ENCODE results near the gene AGPAT2.

The AGPAT2 gene

DNA sequence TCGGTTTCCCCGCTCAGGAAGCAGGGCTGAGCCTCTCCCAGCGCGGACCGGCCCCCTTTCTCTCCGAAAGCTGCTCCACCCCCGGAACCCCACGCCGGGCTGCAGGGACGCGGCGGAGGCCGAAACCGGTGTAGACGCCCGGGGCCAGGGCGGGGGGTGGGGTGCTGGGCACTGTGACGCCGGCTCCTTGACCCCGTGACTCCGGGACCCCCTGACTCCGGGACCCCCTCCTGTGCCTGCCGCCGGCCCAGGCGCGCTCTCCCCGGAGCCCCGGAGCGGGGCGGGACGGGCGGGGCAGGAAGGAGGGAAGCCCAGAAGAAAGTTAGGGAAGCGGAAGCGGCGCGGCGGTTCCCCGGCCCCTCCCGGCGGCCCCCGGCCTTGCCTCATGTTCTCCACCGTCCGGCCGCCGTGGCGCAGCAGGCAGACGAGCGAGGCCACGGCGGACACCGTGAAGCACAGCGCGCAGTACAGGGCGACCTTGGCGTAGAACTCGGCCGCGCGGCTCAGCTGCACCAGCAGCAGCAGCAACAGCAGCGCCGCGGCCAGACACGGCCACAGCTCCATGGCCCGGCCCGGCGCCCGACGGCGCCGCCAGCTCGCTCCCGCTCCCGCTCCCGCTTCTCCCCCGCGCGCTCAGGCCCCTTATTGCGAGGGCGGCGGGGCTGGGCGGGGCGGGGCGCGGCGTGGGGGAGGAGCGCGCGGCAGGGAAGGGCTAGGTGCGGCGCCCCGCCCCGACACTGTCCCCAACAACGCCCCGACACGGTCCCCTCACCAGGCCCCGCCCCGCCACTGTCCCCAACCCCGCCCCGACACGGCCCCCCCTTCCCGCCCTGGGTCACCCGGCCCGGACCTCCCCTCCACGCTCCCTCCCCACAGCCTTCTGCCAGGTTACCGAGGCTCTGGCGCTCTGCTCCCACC is at the start of gene AGPAT2:
AGPAT2 (minus strand) TSS at position 664 of the 918 bp plus-strand sequence; CDS start at position 564, 100 bp downstream.
- peak in 1 of 2 experiments; percentile 63 for DNase-seq

- no peak for DNase-seq
Measured at GRCh38 chr9:136735812-136736480, 48.7 kb upstream of the AGPAT2 start.

DNA sequence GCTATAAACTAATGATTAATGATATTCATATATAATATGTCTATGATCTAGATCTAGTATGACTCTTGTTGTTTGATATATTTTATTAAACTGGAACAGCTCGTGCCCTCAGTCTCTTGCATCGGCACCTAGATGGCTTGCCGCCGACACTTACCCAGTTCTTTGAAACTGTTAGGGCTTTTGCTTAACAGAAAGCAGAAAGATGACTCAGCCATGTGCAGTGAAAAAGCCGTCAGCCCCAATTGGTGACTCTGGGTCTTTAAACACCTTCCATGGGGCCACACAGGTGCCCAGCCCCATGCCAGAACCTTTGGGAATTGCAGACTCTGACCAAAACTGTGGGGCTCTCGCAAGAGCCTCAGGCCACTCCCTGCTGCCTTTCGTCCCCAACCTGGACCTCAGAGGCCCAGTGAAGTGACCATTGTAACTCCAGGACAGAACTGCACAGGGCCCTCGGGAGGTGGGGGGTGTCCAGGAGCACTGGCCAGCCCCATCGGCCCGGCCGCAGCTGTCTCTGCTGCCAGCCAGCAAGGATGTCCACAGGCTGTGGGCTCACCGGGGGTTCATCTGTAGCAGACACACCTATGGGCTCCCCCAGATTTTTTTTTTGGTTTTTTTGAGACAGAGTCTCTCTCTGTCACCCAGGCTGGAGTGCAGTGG is 47.7 kb upstream of the AGPAT2 start:
- no peak for DNase-seq

- no peak for DNase-seq
Measured at GRCh38 chr9:136733611-136734010, 46.4 kb upstream of the AGPAT2 start.

- DNase-seq, result no peak
Measured at GRCh38 chr9:136732444-136733178, 45.4 kb upstream of the AGPAT2 start.

- DNase-seq, result no peak
Measured at GRCh38 chr9:136729926-136730325, 42.7 kb upstream of the AGPAT2 start.

DNA sequence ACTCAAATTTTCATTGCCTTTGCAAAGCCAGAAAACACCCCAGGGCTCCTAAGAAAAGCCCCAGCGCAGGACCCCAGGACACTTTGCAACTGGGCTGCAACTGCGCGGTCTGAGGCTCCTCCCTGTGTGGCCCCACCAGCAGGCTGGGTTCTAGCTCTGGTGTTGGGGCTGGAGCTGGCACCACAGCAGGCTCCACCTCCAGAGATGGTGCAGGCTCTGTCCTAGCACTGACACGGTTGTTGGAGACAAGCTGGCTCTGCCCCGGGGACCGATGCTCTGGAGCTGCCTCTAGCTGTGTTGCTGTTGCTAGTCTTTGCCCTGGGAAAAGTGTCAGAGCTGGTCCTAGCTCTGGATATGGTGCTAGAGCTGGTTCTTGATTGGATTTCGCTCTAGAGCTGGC is 41.9 kb upstream of the AGPAT2 start:
- DNase-seq, result no peak

DNA sequence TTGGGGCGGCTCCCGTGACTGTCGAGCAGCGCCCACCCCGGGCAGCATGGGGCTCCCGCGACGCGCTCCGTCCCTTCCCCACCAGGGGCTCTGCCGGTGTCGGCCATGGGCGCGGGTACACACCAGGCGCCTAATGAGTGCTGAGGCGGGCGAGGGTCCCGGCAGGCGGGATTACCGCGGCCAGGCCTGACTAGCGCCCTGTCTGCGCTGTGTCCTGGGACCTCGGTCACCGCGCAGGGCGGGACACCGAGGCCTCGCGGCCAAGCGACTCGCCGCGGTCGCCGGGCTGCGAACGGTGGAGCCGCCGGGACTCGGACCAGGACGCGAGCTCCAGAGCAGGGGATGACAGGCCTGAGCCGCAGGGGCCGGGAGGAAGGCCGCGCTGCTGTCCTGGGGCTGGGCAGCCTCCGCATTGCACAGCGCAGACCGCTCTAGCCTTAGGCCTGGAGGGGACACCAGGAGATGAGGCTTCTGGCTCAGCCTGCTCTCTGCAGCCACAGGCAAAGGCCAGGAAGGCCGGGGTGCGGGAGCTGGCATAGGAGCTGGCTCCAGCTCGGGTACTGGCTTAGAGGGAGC is 41.4 kb upstream of the AGPAT2 start:
- no peak for DNase-seq

DNA sequence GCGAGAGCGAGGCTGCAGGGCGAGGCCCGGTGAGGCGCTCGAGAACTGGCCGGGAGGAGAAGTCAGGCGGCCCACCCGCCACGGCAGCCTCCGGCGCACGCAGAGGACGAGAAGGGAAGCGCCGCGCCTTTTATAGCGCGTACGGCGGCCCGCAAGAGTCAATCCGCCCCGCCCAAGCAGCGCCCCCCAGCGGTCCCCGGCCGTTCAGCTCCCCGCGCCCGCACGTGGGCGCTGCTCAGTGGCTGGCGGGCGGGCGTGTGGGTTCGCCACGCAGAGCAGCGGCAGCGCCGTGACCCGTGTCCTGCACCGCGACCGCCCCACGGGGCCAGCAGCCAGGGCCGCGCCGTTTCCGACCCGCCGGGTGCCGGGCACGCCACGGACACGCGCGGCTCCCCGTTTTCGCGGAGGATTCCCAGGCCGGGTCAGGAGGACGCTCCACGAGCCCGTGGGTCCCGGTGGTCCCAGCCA is 40.9 kb upstream of the AGPAT2 start:
- peak; percentile 18 to 80 for DNase-seq

DNA sequence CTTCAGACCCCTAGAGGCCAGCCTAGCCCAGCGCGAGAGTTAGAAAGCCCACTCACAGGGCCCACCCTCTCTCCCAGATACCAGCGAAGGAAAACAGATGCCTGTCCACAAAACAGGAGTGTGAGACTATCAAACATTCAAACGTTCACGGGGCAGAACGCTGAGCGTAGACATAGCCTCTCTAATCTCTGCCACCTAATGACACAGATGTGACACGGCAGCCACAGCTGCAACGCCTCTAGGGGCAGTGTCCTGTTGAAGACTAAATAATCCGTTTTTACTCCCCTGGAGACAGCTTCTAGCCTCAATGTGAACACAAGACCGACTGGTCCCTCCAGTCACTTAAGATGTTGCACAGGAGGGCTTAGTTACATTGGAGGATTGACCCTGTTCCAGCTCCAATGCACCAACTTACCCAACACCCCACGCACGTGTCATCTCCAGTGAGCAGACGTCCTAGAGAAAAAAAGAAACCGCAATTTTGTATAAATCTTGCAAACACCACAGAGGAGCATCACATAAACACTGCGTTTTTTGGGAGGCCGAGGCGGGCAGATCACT is 39.5 kb upstream of the AGPAT2 start:
- no peak for DNase-seq

GRCh38 chr9:136726118-136726517 is 38.9 kb upstream of the AGPAT2 start:
- no peak for DNase-seq

DNA sequence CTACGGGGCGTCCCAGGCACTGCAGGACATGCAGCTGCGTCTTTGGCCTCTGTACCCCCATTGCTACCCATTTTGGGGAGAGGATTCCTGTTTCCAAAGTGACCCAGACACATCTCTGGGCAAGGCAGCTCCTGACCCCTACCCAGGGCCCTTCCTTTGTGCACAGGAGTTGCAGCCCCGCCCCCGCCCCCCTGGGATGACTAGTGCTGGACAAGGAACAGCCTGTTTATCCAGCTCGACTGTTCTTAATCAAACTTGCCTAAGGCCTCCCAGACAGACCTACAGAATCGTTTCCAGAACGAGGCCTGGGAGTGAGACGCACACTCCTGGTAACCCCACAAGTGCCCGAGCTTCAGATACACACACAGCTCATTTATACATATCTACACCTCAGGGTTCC is 38.4 kb upstream of the AGPAT2 start:
- no peak for DNase-seq

DNA sequence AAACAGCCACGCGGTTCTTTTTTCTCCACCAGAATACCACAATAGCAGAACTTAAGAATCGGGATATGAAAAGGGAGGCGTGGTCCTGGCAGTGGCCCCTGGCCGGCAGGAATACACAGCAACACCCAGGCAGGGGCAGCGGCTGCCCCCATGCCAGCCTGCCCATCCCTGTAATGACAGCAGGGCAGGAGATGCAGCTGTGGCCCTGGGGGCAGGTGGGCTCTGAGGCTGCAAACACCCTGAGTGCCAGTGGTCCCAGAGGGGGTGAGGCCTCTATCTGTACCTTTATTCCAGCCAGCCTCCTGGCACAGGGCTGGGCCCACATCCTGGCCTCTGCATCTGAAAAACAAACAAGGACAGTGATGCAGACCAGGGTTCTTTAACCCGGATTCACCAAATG is 37.5 kb upstream of the AGPAT2 start:
- DNase-seq, result no peak

GRCh38 chr9:136723989-136724388 is 36.7 kb upstream of the AGPAT2 start:
- DNase-seq, result no peak

DNA sequence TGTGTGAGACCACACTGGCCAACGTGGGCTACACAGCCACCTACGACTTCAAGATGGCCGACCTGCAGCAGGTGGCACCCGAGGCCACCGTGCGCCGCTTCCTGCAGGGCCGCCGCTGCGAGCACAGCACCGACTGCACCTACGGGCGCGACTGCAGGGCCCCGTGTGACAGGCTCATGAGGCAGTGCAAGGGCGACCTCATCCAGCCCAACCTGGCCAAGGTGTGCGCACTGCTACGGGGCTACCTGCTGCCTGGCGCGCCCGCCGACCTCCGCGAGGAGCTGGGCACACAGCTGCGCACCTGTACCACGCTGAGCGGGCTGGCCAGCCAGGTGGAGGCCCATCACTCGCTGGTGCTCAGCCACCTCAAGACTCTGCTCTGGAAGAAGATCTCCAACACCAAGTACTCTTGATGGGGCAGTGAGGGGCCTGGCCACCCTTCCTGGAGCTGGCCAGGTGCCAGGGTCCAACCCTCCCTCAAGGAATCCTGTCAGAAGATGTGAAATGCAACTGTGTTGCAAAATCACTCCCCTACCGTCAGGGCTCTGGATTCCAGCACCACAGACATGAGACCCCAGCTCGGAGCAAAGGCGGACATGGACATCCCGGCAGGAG is 36.2 kb upstream of the AGPAT2 start:
- DNase-seq, result no peak

GRCh38 chr9:136722969-136723356 is 35.7 kb upstream of the AGPAT2 start:
- no peak for DNase-seq

DNA sequence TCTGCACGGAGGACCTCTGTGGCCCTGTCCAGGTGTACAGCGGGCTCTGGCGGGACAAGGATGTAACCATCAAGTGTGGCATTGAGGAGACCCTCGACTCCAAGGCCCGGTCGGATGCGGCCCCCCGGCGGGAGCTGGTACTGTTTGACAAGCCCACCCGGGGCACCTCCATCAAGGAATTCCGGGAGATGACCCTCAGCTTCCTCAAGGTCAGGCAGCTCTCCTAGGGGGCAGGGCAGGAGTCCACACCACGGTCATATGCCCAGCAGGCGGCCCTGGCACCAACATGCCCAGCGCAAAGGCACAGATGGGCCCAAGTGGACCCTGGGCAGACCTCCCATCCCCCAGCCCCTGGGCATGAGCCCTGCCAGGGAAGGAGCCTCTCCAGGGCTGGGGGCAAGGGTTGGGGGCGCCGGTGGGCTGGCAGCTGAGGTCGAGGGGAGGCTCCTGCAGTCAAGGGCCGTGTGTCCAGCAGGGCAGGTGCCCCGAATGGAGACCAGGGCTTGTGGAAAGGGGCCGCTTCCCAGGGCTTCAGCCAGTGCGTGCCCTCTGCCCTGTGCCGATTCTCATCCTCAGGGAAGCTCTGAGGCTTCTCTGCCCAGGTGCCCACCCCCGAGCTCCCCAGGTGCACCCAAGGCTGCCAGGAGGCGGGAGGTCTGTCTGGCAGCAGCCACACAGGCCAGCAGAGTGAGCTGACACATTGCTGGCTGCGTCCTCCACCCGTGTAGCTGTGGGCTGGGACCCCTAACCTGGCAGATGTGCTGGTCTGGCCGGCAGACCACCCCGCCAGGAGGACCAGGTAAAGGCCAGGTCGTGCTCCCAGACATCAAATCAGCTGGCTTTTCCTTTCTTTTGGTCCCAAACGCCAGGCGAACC is 35.1 kb upstream of the AGPAT2 start:
- DNase-seq, result no peak

- DNase-seq, result no peak
Measured at GRCh38 chr9:136721339-136722092, 34.3 kb upstream of the AGPAT2 start.

DNA sequence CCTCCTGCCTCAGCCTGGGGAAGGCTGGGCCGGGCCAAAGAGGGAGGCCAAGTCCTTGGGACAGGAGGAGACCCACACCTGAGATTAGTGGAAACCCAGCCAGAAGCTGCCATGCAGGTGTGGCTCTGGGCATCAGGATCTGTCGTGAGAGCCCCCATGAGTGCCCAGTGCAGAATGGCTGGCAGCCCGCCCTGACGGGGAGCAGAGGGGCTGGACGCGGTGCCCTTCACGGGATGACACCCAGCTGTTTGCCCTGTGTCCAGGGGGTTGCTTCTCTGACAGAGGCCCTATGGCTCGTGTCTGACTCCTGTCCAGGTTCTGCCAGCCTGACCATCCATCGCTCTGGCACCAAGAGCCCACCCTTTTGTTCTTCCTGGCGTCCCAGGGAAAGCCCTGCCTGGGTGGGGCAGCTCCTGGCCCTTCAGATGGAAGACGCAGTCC is 33.7 kb upstream of the AGPAT2 start:
- DNase-seq, result no peak
